Fibroblast of skin of scalp (primary cell): Measurements from ENCODE around the gene RER1. TPM values are rescaled to one million over a fixed set of nuclear protein-coding genes. Genes with fewer than 3 reads are reported as not detected.
A peak's percentile ranks its signal among the peaks of the same experiment; 100 is the strongest.

ENCODE experiments used
- DNase-seq: peaks from one replicate; pipeline ENCODE4 v3.0.0-alpha.2; 2013
- polyA plus RNA-seq, 2 experiments: library from polyadenylated mRNA; unstranded; fragments of 120-200 nt; gene quantifications; one replicate each; pipeline ENCODE4 v1.2.1, GENCODE V29; 2013; ENCODE audit not compliant: insufficient read length in 2 of 2

The RER1 gene, protein sequence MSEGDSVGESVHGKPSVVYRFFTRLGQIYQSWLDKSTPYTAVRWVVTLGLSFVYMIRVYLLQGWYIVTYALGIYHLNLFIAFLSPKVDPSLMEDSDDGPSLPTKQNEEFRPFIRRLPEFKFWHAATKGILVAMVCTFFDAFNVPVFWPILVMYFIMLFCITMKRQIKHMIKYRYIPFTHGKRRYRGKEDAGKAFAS
- 170 TPM for polyA plus RNA-seq (2013, experiment 1 of 2; ENCODE audit: insufficient read length)
- polyA plus RNA-seq (2013, experiment 2 of 2; ENCODE audit: insufficient read length) = 164 TPM

DNA sequence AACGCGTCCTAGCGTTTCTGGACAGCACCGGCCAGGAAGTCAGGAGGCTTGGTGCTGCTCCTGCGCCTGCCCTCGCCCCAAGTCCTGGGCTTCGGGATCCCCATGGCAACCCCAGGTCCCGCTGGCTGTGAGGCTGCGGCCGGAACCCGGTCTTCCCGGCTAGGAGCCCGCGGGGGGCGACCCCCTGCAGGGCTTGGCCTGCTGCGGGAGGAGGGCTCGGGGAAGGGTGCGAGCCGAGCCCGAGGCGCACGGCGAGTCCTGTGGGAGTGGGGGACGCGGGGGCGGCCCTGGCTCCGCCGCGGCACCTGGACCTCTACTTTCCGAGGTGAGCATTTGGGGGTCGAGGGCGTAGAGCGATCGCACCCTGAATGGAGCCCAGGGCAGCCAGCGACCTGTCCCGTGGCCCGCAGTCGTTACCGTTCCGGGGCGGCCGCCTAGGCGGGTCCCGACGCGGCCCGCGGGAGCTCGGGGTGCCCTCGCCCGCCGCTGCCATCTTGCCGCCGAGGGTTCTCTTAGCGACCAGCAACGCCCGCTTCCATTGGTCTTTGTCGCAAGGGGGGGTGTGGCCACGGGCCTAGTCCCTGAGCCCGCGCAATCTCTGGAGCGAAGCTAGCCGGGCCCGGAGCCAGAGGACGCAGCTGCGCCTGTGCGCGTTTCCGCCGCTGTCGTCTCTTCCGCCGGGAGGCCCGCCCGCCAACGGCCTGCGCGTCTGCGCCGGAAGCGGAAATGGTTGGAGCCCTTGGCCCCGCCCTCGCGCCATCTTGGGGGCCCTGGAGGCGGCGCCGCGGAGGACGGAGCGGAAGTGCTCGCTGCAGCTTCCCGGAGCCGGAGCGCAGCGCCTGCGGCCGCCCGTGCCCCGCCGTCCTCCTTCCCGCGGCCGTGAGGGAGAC lies at the start of gene RER1, which contains the start of gene MORN1:
Gene RER1 (plus strand): TSS at position 801 of the 890 bp plus-strand sequence. CDS start 3,950 bp downstream, outside the sequence.
Gene MORN1 (minus strand): TSS at position 514 of the 890 bp plus-strand sequence. CDS start 21 bp downstream, at position 493.
- DNase-seq = peak; percentile 99

DNA sequence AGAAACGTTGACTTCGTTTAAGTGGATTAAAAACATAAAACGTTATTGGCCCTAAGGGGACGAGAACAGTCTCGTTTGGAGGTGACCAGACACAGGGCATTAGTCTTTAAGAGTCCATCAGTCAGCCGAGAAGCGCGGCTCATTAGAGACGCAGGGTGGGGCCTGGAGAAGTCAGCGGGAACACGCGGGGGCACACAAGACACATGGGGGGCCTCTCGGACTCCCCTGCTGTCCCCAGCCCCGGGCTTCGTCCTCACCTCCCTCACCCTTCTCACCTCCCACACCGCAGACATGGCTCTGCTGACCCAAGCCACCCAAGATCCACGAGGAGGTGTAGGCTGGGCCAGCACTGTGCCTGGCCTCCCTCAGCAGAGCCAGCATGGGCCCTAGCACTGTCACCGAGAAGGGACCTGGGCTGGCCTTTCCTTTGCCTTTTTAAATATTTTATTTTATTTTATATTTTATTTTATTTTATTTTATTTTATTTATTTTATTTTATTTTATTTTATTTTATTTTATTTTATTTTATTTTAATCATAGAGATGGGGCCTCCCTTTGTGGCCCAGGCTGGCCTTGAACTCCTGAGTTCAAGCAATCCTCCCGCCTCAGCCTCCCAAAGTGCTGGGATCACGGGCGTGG lies 49.1 kb upstream of the RER1 start:
- no peak for DNase-seq

DNA sequence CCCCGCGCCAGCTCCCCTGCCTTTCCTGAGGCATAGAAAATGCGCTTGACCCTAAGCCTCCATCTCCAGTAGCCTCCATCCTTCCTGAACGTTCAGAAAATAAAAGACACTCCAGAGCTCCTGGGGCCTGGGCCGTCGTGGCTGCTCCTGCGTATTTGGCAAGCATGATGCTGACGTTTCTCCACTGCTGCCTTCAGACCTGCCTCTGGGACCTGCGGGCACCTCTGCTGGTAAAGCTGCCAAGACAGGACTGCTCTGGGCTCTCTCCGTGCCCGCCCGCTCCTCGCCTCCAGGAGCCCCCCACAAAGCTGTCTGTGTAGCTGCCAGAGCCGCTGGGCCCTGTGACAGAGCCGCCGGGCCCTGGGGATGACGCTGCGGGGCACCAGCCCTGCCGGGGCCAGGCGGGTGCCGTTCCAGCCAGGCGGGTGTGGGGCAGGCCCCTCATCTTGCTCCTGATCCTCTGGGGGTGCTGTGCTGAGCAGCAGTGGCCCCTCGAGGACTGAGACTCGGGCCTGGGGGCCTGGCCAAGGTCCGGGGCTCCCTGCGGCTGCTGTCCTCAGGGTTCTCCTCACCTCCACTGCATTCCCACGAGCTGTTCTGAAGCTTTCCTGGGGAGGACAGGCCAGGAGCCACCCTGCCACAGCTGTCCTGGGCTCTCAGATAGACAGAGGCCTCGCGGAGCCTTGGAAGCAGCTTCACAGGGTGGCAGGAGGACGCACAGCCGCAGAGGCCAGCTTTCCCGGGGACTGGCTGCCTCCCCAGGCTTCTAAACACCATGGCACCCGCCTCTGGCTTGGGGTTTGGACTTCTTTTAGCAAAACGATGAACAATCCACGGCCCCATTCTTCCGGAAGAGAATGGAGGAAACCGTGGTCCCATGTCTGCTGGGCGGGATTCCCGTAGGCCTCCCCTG lies 48.4 kb upstream of the RER1 start:
- no peak for DNase-seq

DNA sequence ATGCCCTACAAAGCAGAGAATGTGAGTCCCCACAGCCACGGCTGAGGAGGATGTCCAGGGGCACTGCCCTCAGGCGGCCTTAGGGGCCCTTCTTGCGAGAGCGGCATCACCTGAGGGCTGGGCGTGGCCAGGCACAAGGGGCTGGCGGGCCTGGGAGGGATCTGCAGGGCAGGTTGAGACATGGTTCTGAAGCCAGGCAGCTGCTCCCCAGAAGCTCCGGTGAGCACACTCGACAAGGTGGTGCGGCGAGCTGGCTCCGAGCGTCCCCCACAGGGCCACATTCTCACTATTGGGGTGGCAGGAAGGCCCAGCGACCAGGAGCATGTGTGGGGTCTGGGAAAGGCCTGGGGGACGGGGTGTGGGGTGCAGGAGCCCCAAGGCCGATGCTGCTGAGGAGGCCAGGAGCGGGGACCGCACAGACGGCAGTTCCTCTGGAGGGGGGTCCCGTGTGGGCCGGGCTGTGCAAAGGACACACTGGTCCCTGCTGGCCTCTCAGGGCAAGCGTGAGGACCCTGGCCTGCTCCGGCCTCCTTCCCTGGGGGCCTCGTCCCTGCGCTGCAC lies 47.4 kb upstream of the RER1 start:
- DNase-seq = no peak

DNA sequence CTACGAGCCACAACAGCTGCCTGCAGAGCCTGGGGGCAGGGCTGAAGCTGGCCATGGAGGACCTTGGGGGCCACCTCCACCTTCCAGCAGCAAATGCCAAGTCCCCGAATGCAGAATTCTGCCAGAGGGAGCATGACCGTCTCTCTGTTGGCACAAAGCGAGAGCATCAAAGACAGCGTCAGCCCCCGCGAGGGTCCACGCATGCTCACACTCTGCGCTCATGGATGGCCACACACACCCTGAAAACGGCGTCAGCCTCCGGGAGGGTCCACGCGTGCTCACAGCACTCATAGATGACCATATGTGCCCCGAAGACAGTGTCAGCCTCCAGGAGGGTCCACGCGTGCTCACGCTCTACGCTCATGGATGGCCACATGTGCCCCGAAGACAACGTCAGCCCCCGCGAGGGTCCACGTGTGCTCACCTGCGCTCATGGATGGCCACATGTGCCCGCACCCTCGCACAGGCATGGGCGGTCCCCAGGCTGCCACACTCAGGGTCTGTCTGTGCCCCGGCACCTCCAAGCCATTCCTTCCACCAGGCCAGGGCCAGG lies 46.8 kb upstream of the RER1 start:
- DNase-seq = no peak

DNA sequence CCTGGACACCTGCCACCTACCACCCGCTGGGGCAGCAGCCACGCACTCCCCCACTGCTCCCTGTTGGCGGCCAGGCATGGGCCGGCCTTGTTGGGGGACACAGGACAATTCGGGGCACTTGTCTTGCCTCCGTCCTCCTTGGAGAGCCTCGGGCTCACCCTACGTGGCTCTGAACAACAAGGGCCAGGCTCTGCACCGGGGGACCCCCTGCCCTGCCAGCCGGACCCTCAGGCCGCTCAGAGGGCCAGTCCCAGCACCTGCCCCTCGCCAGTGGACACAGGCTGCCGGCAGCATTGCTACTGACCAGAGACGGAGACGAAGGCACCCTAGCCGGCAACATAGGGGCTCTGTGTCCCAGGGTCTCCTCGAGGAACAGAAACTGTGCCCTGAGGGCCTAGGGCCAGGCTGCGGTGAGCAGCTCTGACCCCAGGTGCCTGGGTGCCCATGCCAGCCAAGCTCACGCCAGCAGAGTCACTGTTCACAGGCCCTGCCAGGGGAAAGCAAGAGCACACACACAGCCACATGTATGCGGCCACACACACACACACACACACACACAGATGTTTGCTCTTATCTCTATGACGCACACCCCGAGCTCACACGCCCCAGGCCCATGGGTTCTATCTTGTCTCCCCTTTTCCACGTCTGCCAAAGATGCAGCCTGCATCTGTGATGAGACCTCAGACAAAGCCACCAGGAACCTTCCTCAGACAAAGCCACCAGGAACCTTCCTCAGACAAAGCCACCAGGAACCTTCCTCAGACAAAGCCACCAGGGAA lies 46.2 kb upstream of the RER1 start:
- DNase-seq = no peak

DNA sequence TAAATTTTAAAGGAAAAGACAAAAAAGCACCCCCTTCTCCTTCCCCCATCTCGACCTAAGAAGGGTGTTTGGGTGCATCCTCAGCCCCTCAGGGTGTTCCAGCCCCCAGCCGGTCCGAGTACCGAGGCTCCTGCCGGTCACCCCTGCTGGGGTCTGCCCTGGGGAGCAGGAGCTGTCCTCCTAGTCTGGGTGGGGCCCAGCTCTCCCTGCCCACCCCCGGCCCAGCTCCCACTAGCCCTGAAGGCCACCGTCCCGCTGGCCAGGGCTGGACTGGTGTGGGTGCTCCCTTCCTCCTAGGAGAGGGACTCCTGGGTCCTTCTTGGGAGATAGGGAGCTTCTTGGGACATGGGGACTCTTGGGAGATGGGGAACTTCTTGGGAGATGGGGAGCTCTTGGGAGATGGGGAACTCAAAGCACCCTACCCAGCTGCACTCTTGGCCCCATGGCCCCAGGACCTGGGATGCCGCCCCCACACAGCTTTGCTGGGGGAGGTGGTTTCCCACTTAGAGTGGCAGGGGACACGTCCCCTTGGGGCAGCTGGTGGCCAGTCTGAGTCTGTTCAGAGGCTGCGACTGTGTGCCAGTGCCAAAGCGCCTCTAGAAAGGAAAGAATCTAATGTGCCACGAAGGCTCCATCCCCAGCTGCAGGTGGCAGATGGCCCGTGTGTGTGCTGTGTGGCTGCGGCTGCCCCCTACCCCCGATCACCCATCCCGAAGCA lies 44.8 kb upstream of the RER1 start:
- no peak for DNase-seq

DNA sequence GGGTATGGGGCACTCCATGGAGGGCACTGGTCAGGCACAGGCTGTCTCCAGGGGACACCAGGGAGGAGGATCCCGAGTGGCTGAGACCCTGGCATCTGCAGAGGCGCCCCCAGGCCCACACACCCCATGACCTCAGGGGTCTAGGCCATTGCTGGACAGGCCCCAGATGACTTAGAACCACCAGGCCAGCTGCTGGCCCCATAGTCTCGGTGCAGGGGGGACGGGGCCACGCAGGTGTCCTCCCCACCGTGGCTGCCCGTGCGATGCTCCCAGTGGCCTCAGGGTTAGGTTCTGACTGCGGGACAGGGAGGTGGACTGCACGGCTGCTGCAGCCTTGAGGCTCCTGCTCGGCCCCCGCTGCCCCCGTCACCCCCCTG lies 44.2 kb upstream of the RER1 start:
- DNase-seq = no peak

DNA sequence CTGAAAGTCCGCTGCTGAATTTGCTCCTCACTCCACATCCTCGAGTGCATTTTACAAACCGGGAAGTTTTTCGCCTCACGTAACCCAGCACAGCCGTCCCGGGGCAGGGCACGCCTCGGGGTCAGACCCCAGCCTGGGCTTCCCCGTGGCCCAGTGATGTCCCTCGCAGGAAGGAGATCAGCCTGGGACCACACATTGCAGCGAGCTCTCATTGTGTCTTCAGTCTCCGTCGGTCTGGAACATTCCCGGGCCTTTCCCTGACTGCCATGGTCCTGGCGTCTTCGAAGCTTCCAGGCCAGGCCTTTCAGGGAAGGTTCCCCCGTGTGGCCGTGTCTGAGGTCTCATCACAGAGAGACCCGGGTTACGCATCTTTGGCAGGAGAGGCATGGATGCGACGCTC lies 43.7 kb upstream of the RER1 start:
- no peak for DNase-seq

DNA sequence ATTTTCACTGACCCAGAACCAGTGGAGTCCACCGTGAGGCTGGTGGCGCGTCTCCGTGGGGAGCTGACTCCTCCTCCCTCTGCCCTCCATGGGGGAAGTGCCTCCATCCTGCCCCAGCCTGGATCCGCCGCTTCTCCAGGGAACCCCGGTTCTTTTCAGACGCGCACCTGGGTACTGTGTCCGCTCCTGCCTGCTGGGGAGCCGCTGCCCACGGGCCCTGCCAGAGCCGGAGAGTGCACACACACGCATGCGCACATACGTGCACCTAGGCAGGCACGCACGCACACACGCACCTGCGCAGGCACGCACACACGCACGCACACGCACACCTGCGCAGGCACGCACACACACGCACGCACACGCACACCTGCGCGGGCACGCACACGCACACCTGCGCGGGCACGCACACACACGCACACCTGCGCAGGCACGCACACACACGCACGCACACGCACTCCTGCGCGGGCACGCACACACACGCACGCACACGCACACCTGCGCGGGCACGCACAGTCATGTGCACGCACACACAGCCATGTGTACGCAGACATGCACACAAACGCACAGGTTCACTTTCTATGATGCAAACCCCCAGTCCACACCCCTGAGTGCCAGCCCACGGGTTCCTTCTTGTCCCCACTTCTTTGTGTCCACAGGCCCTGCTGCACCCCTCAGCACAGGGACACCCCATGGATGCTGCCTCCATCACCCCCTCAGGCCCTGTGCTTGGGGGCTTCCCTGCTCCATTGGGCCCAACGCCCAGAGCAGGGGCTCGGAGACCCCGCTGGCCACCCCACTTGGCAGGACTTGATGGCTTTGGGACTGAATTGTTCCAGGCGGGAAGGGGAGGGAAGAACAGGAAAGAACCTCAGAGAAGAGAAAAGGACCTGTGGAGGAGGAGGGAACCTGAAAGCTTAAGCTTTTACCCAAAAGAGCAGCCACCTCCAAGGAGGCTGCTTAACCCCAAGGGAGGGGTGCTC lies 43.0 kb upstream of the RER1 start:
- no peak for DNase-seq

DNA sequence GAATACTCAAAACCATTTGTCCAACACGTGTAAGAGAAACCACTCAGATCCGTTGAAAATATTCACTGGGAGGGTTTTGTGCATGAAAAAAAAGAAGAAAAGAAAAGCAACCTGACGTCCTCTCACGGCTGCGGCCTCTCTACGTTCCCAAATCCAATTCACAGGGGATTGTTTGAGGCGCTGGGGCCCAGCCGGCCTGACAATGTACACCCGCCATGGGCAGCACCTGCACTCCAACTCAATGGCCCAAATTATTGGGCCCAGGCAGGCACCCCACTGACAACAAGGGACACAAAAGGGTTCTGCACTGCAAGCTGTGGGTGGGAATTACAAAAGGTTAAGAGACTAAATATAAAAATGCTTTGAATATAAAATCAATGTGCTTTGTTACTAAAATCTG lies 41.8 kb upstream of the RER1 start:
- DNase-seq = no peak

DNA sequence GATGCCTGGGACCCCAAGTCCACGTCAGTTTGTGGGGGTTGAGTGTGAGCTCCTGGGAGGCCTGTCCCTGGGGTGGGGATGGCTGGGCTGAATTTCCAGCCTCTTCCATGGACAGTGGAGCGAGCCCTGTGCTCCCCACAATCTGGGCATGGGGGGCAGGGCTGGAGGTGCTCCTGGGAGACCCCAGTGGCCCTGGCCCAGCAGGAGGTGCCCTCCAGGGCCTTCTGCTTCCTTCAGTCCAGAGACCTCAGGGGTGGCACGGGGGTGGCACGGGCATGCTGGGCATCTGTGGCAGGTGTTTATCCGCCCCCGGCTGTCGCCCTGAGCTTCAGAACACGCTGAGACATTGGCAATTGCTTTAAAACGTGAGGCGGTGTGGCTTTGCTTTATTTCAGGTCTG lies 41.1 kb upstream of the RER1 start:
- no peak for DNase-seq

DNA sequence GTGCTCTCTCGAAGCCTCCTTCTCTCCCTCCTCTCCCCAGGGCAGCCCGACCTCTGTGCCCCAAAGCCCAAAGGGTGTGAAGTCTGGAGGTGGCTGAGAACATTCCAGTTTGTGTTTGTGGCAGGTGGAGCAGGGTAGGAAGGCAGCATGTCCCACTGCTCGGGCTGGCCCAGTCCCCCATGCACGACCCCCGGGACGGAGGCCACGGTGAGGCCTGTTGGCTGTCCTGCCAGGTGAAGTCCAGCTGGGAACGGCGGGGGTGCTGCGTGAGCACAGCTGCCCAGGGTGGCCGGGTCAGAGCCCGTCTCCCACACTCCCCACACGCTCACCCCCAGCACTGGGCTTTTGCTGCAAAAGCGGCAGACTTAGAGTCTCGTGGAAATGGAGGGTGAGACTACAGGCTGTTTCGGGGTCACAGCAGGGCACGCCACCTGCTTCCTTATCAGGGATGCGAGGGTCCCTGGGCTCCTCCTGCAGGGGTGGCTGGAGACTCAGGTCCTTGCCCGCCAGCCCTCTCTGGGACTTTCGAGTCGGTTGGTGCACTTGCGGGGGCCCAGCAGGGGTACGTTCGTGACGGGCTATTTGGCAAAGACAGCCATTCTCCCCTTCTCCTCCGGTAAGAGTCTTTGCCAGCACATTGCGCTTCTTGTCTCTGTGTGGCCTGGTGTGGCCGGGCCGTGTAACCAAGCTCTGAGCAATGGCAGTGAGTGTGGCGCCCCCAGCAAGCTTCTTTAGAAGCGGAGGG lies 40.6 kb upstream of the RER1 start:
- no peak for DNase-seq

DNA sequence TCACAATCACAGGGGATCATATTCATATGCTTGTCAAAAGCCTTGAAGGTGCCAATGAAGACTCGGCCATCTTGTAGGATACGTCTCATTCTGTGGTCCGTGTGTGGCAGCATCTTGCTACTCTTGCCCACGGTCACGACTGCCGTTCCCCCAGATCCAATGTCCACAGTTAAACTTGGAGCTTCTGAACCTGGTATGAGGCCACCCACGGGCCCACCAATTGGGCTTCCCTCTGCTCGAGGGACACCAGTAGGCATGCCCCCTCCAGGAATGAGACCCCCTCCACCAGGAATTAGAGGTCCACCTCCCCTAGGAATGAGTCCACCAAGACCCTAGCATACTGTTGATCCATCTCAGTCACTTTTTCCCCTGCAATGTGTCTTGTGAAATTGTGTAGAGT lies 39.9 kb upstream of the RER1 start:
- DNase-seq = no peak

DNA sequence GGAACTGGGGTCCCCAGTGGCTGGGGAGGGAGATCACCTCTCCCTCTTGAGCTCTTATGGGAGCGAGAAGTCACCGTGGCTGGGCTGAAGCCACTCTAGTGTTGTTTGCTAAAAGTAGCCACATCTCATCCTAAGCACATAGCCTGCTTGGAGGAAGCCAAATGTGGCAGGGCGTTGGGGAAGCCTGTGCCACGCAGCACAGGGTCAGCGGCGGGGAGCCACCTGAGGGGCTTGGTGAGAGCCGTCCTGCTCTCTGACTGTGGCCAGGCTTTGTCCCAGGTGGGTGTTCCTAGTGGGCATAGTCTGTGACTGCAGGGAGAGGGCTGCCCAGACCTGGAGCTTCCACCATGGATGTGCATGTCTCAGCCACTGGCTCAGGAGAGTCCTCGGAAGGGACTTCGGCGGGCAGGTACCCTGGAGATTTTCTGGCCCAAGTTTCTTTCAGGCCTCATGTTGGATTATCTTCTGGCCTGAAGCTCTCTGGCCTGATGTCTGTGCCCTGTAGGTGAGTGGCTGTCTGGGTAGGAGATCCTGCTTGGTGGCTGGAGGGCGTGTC lies 39.2 kb upstream of the RER1 start:
- DNase-seq = no peak

DNA sequence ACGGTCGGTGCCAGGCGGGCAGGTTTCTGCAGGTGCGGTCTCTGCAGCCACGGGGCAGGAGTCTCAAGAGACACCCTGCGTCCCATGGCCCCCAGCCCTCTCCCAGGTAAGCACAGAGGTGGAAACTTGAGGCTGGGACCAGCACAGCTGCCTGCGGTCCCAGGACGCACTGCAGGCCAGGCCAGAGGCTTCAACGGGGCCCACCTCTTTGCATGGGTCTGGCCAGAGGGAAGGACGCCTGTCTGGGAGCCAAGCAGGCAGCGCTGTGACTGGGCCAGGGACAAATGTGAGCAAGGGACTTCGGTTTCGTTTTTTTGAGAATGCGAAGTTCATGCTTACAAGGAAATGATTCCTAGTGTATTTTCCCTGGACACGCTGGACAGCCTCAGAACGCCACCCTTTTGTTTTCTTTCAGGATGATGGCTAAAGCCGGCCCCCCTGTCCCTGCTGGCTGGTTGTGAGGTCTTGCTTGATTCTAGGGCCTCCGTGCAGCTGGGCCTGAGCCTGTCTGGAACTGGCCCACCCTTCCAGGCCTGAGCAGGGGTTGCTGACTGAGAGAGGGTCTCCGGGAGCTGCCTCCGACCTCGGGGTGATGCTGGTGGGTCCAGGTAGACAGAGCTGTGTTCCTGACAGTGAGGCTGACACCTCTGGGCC lies 38.6 kb upstream of the RER1 start:
- DNase-seq = no peak
